ENCODE data around the gene BRSK1. TPM values are rescaled to one million over a fixed set of nuclear protein-coding genes. Genes with fewer than 3 reads are reported as not detected.

Gene BRSK1
- total and polyA plus RNA-seq, 10 of the 15 experiments (the other 5 are each of a cell fraction or from before 2014, with no cell fraction given), result 0.03 to 0.76 (median 0.25) TPM; not detected in 4

GRCh38 chr19:55305491-55305890 lies 21.7 kb downstream of the BRSK1 start (continued):
- TF ChIP-seq, protein P1, sequence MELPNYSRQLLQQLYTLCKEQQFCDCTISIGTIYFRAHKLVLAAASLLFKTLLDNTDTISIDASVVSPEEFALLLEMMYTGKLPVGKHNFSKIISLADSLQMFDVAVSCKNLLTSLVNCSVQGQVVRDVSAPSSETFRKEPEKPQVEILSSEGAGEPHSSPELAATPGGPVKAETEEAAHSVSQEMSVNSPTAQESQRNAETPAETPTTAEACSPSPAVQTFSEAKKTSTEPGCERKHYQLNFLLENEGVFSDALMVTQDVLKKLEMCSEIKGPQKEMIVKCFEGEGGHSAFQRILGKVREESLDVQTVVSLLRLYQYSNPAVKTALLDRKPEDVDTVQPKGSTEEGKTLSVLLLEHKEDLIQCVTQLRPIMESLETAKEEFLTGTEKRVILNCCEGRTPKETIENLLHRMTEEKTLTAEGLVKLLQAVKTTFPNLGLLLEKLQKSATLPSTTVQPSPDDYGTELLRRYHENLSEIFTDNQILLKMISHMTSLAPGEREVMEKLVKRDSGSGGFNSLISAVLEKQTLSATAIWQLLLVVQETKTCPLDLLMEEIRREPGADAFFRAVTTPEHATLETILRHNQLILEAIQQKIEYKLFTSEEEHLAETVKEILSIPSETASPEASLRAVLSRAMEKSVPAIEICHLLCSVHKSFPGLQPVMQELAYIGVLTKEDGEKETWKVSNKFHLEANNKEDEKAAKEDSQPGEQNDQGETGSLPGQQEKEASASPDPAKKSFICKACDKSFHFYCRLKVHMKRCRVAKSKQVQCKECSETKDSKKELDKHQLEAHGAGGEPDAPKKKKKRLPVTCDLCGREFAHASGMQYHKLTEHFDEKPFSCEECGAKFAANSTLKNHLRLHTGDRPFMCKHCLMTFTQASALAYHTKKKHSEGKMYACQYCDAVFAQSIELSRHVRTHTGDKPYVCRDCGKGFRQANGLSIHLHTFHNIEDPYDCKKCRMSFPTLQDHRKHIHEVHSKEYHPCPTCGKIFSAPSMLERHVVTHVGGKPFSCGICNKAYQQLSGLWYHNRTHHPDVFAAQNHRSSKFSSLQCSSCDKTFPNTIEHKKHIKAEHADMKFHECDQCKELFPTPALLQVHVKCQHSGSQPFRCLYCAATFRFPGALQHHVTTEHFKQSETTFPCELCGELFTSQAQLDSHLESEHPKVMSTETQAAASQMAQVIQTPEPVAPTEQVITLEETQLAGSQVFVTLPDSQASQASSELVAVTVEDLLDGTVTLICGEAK (IDR thresholded peaks at IDR 0.05; ENCODE audit: borderline replicate concordance), result peak; percentile 50; the same call in 1 of the 2 replicates
- TF ChIP-seq CTCF (IDR thresholded peaks at IDR 0.05 in 2 of 3, conservative IDR thresholded peaks at IDR 0.05 in 1 of 3; ENCODE audit: control insufficient read depth in 2 of 3, extremely low read depth in 1 of 3, insufficient read depth in 1 of 3, low read depth in 3 of 3, low read length in 3 of 3) (no peak), BACH1 (IDR thresholded peaks at IDR 0.05; ENCODE audit: borderline replicate concordance) (no peak), KAT2A (conservative IDR thresholded peaks at IDR 0.05; ENCODE audit: control insufficient read depth, low read depth, low read length) (no peak), TCF12 (IDR thresholded peaks at IDR 0.05; ENCODE audit: low read depth, low read length) (no peak), IKZF1 (conservative IDR thresholded peaks at IDR 0.05) (peak; percentile 79), IRF3 (IDR thresholded peaks at IDR 0.05) (no peak), SMARCA5 (IDR thresholded peaks at IDR 0.05) (no peak), CREM (IDR thresholded peaks at IDR 0.05; ENCODE audit: low read depth) (peak; percentile 80; the same call in 1 of the 2 replicates), MTA2 (IDR thresholded peaks at IDR 0.05; ENCODE audit: low read depth) (no peak), NFXL1 (IDR thresholded peaks at IDR 0.05; ENCODE audit: borderline replicate concordance) (no peak), CHD2 (IDR thresholded peaks at IDR 0.05; ENCODE audit: borderline replicate concordance, low read depth, low read length) (no peak), E4F1 (IDR thresholded peaks at IDR 0.05; ENCODE audit: borderline replicate concordance, partially characterized antibody) (no peak), JUND (IDR thresholded peaks at IDR 0.05; ENCODE audit: low read depth, low read length) (no peak), ZNF592 (IDR thresholded peaks at IDR 0.05) (no peak), TCF3 (IDR thresholded peaks at IDR 0.05; ENCODE audit: borderline replicate concordance, insufficient read depth, low read depth, low read length) (no peak), PML (IDR thresholded peaks at IDR 0.05; ENCODE audit: low read length) (no peak)
